ENCODE data around the gene APBA2. TPM values are rescaled to one million over a fixed set of nuclear protein-coding genes. Genes with fewer than 3 reads are reported as not detected.

The APBA2 gene
- total RNA-seq, 1 donor from 2014 or later: 41.0 TPM

- peaks cover 4% of the 10 kb centered on the region for H3K27me3 Mint-ChIP-seq
- H3K4me3 Mint-ChIP-seq (ENCODE audit: low read depth): peak overlapping the region; percentile 57
- H3K36me3 Mint-ChIP-seq (ENCODE audit: insufficient read depth): peaks cover 2% of the 10 kb centered on the region
- no peak overlapping the region for H3K27ac Mint-ChIP-seq
- TF ChIP-seq, protein P1, sequence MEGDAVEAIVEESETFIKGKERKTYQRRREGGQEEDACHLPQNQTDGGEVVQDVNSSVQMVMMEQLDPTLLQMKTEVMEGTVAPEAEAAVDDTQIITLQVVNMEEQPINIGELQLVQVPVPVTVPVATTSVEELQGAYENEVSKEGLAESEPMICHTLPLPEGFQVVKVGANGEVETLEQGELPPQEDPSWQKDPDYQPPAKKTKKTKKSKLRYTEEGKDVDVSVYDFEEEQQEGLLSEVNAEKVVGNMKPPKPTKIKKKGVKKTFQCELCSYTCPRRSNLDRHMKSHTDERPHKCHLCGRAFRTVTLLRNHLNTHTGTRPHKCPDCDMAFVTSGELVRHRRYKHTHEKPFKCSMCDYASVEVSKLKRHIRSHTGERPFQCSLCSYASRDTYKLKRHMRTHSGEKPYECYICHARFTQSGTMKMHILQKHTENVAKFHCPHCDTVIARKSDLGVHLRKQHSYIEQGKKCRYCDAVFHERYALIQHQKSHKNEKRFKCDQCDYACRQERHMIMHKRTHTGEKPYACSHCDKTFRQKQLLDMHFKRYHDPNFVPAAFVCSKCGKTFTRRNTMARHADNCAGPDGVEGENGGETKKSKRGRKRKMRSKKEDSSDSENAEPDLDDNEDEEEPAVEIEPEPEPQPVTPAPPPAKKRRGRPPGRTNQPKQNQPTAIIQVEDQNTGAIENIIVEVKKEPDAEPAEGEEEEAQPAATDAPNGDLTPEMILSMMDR (IDR thresholded peaks at IDR 0.05; ENCODE audit: unreplicated experiment): peak; percentile 50
- H3K9me3 Mint-ChIP-seq (ENCODE audit: low read depth): no peaks in the 10 kb centered on the region
- peaks cover 3% of the 10 kb centered on the region for H3K4me1 Mint-ChIP-seq (ENCODE audit: low read depth)
- DNase-seq (ENCODE audit: low spot score, unreplicated experiment): peak; percentile 32
Measured at GRCh38 chr15:28918141-28918983, 32.6 kb downstream of the APBA2 start.

- DNase-seq (ENCODE audit: low spot score, unreplicated experiment): no peak
- TF ChIP-seq, protein P1 (IDR thresholded peaks at IDR 0.05; ENCODE audit: unreplicated experiment): no peak
- H3K4me1 Mint-ChIP-seq (ENCODE audit: low read depth): no peaks in the 10 kb centered on the region
- H3K9me3 Mint-ChIP-seq (ENCODE audit: low read depth): no peaks in the 10 kb centered on the region
- H3K36me3 Mint-ChIP-seq (ENCODE audit: insufficient read depth): peaks cover 7% of the 10 kb centered on the region
- H3K27ac Mint-ChIP-seq: no peak overlapping the region
- H3K4me3 Mint-ChIP-seq (ENCODE audit: low read depth): peak overlapping the region; percentile 57
- H3K27me3 Mint-ChIP-seq: peaks cover 4% of the 10 kb centered on the region
Measured at GRCh38 chr15:28919201-28919635, 33.4 kb downstream of the APBA2 start.

DNA sequence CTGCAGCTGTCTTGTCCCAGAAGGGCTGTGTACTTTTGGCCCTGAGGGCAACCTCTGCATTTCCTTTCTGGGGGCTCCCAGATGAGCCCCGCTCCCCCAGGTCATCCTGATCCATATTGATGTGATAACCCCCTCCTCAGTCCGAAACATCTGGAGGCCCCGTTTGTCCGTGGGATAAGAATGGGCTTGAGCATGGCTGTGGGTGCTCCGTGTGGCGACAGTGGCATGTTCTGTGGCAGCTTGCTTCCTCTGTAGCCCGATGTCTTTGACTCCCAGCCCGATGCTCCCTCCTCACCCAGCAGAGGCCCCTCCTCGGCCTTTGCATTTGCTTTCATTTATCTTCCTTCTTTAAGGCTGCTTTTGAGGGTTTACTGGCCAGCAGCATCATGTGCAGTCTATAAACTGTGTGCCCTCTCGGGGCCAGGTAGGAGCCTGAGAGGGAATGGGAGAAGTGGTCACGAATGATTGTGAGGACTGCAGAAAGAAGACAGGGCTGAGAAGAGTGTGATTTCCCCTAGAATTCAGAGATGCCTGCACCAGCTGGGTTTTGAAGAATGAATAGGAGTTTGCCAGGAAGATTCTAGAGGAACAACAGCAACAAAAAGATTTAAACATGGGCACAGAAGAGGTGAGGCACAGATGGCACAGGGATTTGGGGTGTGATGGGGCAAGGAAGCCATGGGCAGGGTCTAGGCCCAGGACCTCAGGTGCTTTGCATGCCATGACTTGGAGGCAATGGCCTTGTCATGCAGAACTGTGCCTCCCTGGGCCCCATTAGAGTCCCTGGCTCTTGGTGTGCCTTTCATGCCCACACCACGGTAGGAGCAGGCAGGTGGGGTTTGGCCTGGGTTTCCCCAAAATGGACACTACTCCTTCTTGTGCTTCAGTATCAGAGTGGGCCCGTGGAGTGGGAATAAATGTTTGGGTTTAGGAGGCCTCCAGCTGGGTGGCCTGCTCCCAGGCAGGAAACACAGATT lies 34.2 kb downstream of the APBA2 start:
- peaks cover 10% of the 10 kb centered on the region for H3K36me3 Mint-ChIP-seq (ENCODE audit: insufficient read depth)
- no peaks in the 10 kb centered on the region for H3K4me1 Mint-ChIP-seq (ENCODE audit: low read depth)
- no peaks in the 10 kb centered on the region for H3K9me3 Mint-ChIP-seq (ENCODE audit: low read depth)
- DNase-seq (ENCODE audit: low spot score, unreplicated experiment): no peak
- H3K27ac Mint-ChIP-seq: no peak overlapping the region
- TF ChIP-seq, protein P1 (IDR thresholded peaks at IDR 0.05; ENCODE audit: unreplicated experiment): no peak
- H3K27me3 Mint-ChIP-seq: peaks cover 4% of the 10 kb centered on the region
- H3K4me3 Mint-ChIP-seq (ENCODE audit: low read depth): no peak overlapping the region

GRCh38 chr15:28920781-28921331 lies 35.1 kb downstream of the APBA2 start:
- Mint-ChIP-seq H3K4me1 (ENCODE audit: low read depth) (no peaks in the 10 kb centered on the region), H3K4me3 (ENCODE audit: low read depth) (no peak overlapping the region), H3K27ac (no peak overlapping the region), H3K27me3 (peaks cover 4% of the 10 kb centered on the region), H3K9me3 (ENCODE audit: low read depth) (no peaks in the 10 kb centered on the region), H3K36me3 (ENCODE audit: insufficient read depth) (peaks cover 10% of the 10 kb centered on the region)
- TF ChIP-seq, protein P1 (IDR thresholded peaks at IDR 0.05; ENCODE audit: unreplicated experiment): no peak
- DNase-seq (ENCODE audit: low spot score, unreplicated experiment): no peak

DNA sequence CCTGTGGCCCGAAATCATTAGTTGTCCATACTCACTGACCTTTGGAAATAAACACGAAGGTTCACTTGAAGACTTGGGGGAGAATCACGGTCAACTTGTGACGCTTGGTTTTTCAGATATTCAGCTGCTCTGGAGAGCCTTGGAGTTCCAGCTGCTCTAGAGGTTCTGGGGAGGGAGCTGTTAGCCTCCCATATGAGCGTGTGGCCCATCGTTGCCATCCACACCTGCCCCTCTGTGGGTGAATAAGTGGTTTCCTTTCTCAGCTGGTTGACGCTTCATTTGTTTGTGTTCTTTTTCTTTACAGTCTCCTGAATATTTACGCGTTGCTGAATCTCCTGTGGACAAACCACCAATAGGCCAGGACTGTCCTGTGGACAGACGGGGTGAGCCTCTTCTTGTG lies 35.6 kb downstream of the APBA2 start:
- Mint-ChIP-seq H3K4me1 (ENCODE audit: low read depth) (no peaks in the 10 kb centered on the region), H3K27me3 (peaks cover 4% of the 10 kb centered on the region), H3K27ac (no peak overlapping the region), H3K9me3 (ENCODE audit: low read depth) (no peaks in the 10 kb centered on the region), H3K36me3 (ENCODE audit: insufficient read depth) (peaks cover 10% of the 10 kb centered on the region), H3K4me3 (ENCODE audit: low read depth) (no peak overlapping the region)
- no peak for DNase-seq (ENCODE audit: low spot score, unreplicated experiment)
- TF ChIP-seq, protein P1 (IDR thresholded peaks at IDR 0.05; ENCODE audit: unreplicated experiment): no peak

Data from progenitor cell of endocrine pancreas (in vitro differentiated cells).